CD14-positive monocyte (primary cell): ENCODE data around the gene RNF141. TPM values are rescaled to one million over a fixed set of nuclear protein-coding genes. Genes with fewer than 3 reads are reported as not detected.
A peak's percentile ranks its signal among the peaks of the same experiment; 100 is the strongest.

ENCODE experiments used
- DNase-seq, 3 donors: peaks; one replicate each; pipeline ENCODE4 v3.0.0-alpha.2; 2011 to 2022
- H2AFZ ChIP-seq: 2 replicates; pipeline ENCODE4 v1.6.0; 2012; ENCODE audit warnings: mild to moderate bottlenecking, low read depth, low read length, inconsistent platforms; ENCODE audit not compliant: insufficient read depth, poor library complexity, severe bottlenecking
- H3K27ac ChIP-seq, 2 donors: 1 replicate in 1 of 2; 2 replicates in 1 of 2; pipeline ENCODE4 v1.5.1; 2012 to 2013; ENCODE audit warnings: low read length in 2 of 2, control low read depth in 1 of 2, inconsistent platforms in 1 of 2, low read depth in 1 of 2, mild to moderate bottlenecking in 1 of 2
- H3K27me3 ChIP-seq, 2 donors: one replicate each; pipeline versions ENCODE4 v1.6.0 to v1.6.1; 2011 to 2013; ENCODE audit warnings: low read length in 2 of 2; ENCODE audit not compliant: control insufficient read depth in 2 of 2, insufficient read depth in 2 of 2
- H3K36me3 ChIP-seq, 2 donors: replicated peaks in 1 of 2; 1 replicate in 1 of 2; 2 replicates in 1 of 2; pipeline versions ENCODE4 v1.5.1 to v1.6.1; 2012 to 2013; ENCODE audit warnings: low read length in 2 of 2, control low read depth in 1 of 2, inconsistent platforms in 1 of 2, mild to moderate bottlenecking in 1 of 2; ENCODE audit not compliant: insufficient read depth in 2 of 2, control insufficient read depth in 1 of 2
- H3K4me1 ChIP-seq, 2 donors: 1 replicate in 1 of 2; 2 replicates in 1 of 2; pipeline versions ENCODE4 v1.5.1 to v1.6.1; 2012 to 2013; ENCODE audit warnings: low read length in 2 of 2, control low read depth in 1 of 2, inconsistent platforms in 1 of 2, mild to moderate bottlenecking in 1 of 2, moderate library complexity in 1 of 2; ENCODE audit not compliant: insufficient read depth in 2 of 2, control insufficient read depth in 1 of 2
- H3K4me2 ChIP-seq: replicated peaks from 2 replicates; pipeline ENCODE3; 2012; ENCODE audit warnings: low read length, moderate library complexity, mild to moderate bottlenecking; ENCODE audit not compliant: poor library complexity, severe bottlenecking; ENCODE audit errors: extremely low read depth
- H3K4me3 ChIP-seq, 3 experiments: fragments of 200-600 bp in 1 of 3; sonication (generic) in 1 of 3; replicated peaks in 1 of 3; 1 replicate in 2 of 3; 2 replicates in 1 of 3; pipeline ENCODE4 v1.5.1; 2011 to 2013; ENCODE audit warnings: low read length in 3 of 3, mild to moderate bottlenecking in 3 of 3, control low read depth in 2 of 3, low read depth in 2 of 3, inconsistent platforms in 1 of 3, moderate library complexity in 1 of 3
- H3K79me2 ChIP-seq: 2 replicates; pipeline ENCODE4 v1.6.0; 2012; ENCODE audit warnings: mild to moderate bottlenecking, control low read depth, inconsistent platforms, low read length, moderate library complexity; ENCODE audit not compliant: insufficient read depth
- H3K9ac ChIP-seq: 2 replicates; pipeline ENCODE4 v1.6.0; 2017; ENCODE audit warnings: low read length, mild to moderate bottlenecking; ENCODE audit not compliant: insufficient read depth, poor library complexity, severe bottlenecking
- H3K9me3 ChIP-seq, 2 donors: replicated peaks in 1 of 2; 1 replicate in 1 of 2; 2 replicates in 1 of 2; pipeline versions ENCODE4 v1.5.1 to v1.6.1; 2012 to 2013; ENCODE audit warnings: low read length in 2 of 2, control low read depth in 1 of 2; ENCODE audit not compliant: control insufficient read depth in 1 of 2, insufficient read depth in 1 of 2
- H4K20me1 ChIP-seq: 2 replicates; pipeline ENCODE4 v1.6.0; 2012; ENCODE audit warnings: mild to moderate bottlenecking, low read length, control low read depth, moderate library complexity; ENCODE audit not compliant: insufficient read depth
- H3K27ac Mint-ChIP-seq, 7 donors: one replicate each; pipeline ENCODE4 v1.8.0; 2020; ENCODE audit warnings: mild to moderate bottlenecking in 7 of 7, mixed read lengths in 7 of 7, moderate library complexity in 6 of 7, inconsistent platforms in 2 of 7
- H3K27me3 Mint-ChIP-seq, 3 donors: one replicate each; pipeline ENCODE4 v1.8.0; 2021 to 2022; ENCODE audit warnings: low read depth in 3 of 3, mild to moderate bottlenecking in 3 of 3, mixed read lengths in 3 of 3, moderate library complexity in 3 of 3, inconsistent platforms in 1 of 3
- H3K36me3 Mint-ChIP-seq, 2 donors: one replicate each; pipeline ENCODE4 v1.8.0; 2020; ENCODE audit warnings: mixed read lengths in 2 of 2, inconsistent platforms in 1 of 2, mild to moderate bottlenecking in 1 of 2
- H3K4me1 Mint-ChIP-seq: one replicate; pipeline ENCODE4 v1.8.0; 2020; ENCODE audit warnings: mild to moderate bottlenecking, mixed read lengths
- H3K4me3 Mint-ChIP-seq, 2 donors: one replicate each; pipeline ENCODE4 v1.8.0; 2020; ENCODE audit warnings: mild to moderate bottlenecking in 2 of 2, mixed read lengths in 2 of 2, moderate library complexity in 1 of 2
- H3K9me3 Mint-ChIP-seq, 7 donors: one replicate each; pipeline ENCODE4 v1.8.0; 2020 to 2022; ENCODE audit warnings: mixed read lengths in 7 of 7, mild to moderate bottlenecking in 6 of 7, moderate library complexity in 6 of 7, inconsistent platforms in 2 of 7
- WGBS: methylation state at CpG from one replicate; pipeline ENCODE4 v1.1.5; 2013; ENCODE audit warnings: missing lambda C conversion rate; ENCODE audit not compliant: insufficient coverage; 5-methylcytosine and 5-hydroxymethylcytosine counted together
- intact Hi-C, 2 donors: fragments of 100-400 bp; cut with micrococcal nuclease; formaldehyde crosslinking; loops; one replicate each; pipeline versions ENCODE4 v1.15.0 to v1.15.1; 2023
- polyA plus RNA-seq, 3 donors: library from polyadenylated mRNA; depleted of rRNA in 1 of 3; unstranded in 2 of 3; stranded (reverse) in 1 of 3; fragments of 300-500 nt in 2 of 3; fragments of >200 nt in 1 of 3; fragmentation: Illumina TruSeq in 2 of 3; gene quantifications; 1 replicate in 2 of 3; 2 replicates in 1 of 3; pipeline ENCODE4 v1.2.3, GENCODE V29; 2012 to 2021
- TF ChIP-seq, protein P1 (sequence below): fragments of 200-600 bp; IDR thresholded peaks from one replicate; pipeline ENCODE4 v1.8.0; 2022; ENCODE audit warnings: antibody characterized with exemption, mild to moderate bottlenecking

RNF141 gene
- polyA plus RNA-seq, 3 donors, result 19.7 to 114 (median 98.3) TPM

DNA sequence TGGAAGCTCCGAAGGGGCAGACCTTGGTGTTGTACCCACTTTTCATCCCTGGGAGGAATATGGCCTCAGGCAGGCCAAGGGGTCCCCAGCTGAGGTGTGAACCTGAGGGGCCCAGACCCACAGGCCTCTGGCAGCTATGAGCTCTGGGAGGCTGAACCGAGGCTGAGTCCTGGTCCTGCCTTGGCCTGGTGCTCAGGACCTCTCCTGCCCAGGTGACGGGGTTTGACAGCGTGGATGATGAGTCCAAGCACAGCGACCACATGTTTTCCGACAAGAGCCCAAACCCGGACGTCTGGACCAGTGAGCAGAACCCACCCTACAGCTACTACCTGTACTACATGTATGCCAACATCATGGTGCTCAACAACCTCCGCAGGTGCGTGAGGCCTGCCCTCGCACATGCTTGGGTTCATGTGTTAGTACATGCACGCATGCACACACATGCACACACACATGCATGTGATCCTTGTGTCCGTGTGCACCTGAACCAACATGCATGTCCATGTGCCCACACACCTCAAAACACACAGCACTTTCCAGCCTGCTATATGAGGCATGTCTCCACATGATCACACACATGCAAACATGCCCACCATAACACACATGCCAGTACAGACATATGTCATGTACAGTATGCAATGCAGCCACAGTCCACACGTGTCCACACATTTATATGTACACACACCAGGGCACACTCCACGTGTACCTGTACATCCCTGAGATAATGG is 40.9 kb downstream of the RNF141 start:
- Histone ChIP-seq H3K27ac (no peak overlapping the region), H4K20me1 (peaks cover 1% of the 10 kb centered on the region), H3K79me2 (peaks cover 5% of the 10 kb centered on the region), H3K9ac (no peak overlapping the region), H3K4me1 (peaks cover 46 to 48% of the 10 kb centered on the region in 2 donors), H3K27me3 (no peaks in the 10 kb centered on the region), H3K4me2 (no peak overlapping the region), H3K4me3 (no peak overlapping the region), H3K9me3 (no peaks in the 10 kb centered on the region), H3K36me3 (peaks cover 64 to 66% of the 10 kb centered on the region in 2 donors), H2AFZ (no peak overlapping the region)
- Mint-ChIP-seq H3K27ac (peak overlapping the region in 1 of 7 donors; percentile 10), H3K36me3 (peaks cover 67 to 83% of the 10 kb centered on the region in 2 donors), H3K9me3 (no peaks in the 10 kb centered on the region), H3K27me3 (no peaks in the 10 kb centered on the region), H3K4me1 (peaks cover 37% of the 10 kb centered on the region), H3K4me3 (no peak overlapping the region)
- intact Hi-C loops, result loop anchor here in 1 of 2 donors (5.0 to 10.0 kb wide), 2 partner anchors 43 to 235 kb away; partner anchors contain the start of gene AMPD3
- WGBS, result 96% methylated on average over 15 of the region's 15 CpGs
- TF ChIP-seq, protein P1, sequence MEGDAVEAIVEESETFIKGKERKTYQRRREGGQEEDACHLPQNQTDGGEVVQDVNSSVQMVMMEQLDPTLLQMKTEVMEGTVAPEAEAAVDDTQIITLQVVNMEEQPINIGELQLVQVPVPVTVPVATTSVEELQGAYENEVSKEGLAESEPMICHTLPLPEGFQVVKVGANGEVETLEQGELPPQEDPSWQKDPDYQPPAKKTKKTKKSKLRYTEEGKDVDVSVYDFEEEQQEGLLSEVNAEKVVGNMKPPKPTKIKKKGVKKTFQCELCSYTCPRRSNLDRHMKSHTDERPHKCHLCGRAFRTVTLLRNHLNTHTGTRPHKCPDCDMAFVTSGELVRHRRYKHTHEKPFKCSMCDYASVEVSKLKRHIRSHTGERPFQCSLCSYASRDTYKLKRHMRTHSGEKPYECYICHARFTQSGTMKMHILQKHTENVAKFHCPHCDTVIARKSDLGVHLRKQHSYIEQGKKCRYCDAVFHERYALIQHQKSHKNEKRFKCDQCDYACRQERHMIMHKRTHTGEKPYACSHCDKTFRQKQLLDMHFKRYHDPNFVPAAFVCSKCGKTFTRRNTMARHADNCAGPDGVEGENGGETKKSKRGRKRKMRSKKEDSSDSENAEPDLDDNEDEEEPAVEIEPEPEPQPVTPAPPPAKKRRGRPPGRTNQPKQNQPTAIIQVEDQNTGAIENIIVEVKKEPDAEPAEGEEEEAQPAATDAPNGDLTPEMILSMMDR, result no peak
- peak in 1 of 3 donors; percentile 4 for DNase-seq

GRCh38 chr11:10499452-10499851 is 41.5 kb downstream of the RNF141 start:
- intact Hi-C loops, result no loop called here
- Histone ChIP-seq H3K4me1 (peaks cover 40 to 43% of the 10 kb centered on the region in 2 donors), H3K4me2 (no peak overlapping the region), H4K20me1 (peaks cover 4% of the 10 kb centered on the region), H3K4me3 (no peak overlapping the region), H3K27me3 (no peaks in the 10 kb centered on the region), H3K27ac (no peak overlapping the region), H3K79me2 (peaks cover 2% of the 10 kb centered on the region), H2AFZ (no peak overlapping the region), H3K9ac (no peak overlapping the region), H3K36me3 (peaks cover 70% of the 10 kb centered on the region in 2 donors), H3K9me3 (no peaks in the 10 kb centered on the region)
- Mint-ChIP-seq H3K27ac (peak overlapping the region in 3 of 7 donors; percentile 18 to 79 (median 46)), H3K27me3 (no peaks in the 10 kb centered on the region), H3K4me1 (peaks cover 31% of the 10 kb centered on the region), H3K4me3 (no peak overlapping the region), H3K36me3 (peaks cover 69 to 83% of the 10 kb centered on the region in 2 donors), H3K9me3 (no peaks in the 10 kb centered on the region)
- TF ChIP-seq, protein P1, result no peak
- no peak for DNase-seq
- 89% methylated on average over 5 of the region's 5 CpGs for WGBS
